Ishikawa (cell line): Measurements from ENCODE around the gene GNB5.

Experiments
- CEBPB ChIP-seq: IDR thresholded peaks from 2 replicates; pipeline ENCODE4 v1.6.1; 2012
- CREB1 ChIP-seq: IDR thresholded peaks from 2 replicates; pipeline ENCODE4 v1.6.1; 2012; ENCODE audit warnings: low read depth
- EGR1 ChIP-seq: IDR thresholded peaks from 2 replicates; pipeline ENCODE4 v1.6.1; 2012
- EP300 ChIP-seq: IDR thresholded peaks from 2 replicates; pipeline ENCODE4 v1.6.1; 2012; ENCODE audit warnings: borderline replicate concordance
- FOXM1 ChIP-seq: IDR thresholded peaks from 2 replicates; pipeline ENCODE4 v1.6.1; 2012; ENCODE audit warnings: low read depth, borderline replicate concordance
- MAX ChIP-seq: IDR thresholded peaks from 2 replicates; pipeline ENCODE4 v1.6.1; 2012
- NFIC ChIP-seq: IDR thresholded peaks from 2 replicates; pipeline ENCODE4 v1.6.1; 2012
- RAD21 ChIP-seq: IDR thresholded peaks from 2 replicates; pipeline ENCODE4 v1.6.1; 2012; ENCODE audit warnings: low read depth
- REST ChIP-seq: IDR thresholded peaks from 2 replicates; pipeline ENCODE4 v1.6.1; 2012; ENCODE audit warnings: low read depth, mild to moderate bottlenecking
- TAF1 ChIP-seq: IDR thresholded peaks from 2 replicates; pipeline ENCODE4 v1.6.1; 2012; ENCODE audit warnings: low read depth, mild to moderate bottlenecking
- TCF12 ChIP-seq: IDR thresholded peaks from 2 replicates; pipeline ENCODE4 v1.6.1; 2012; ENCODE audit warnings: low read depth
- TEAD4 ChIP-seq: IDR thresholded peaks from 2 replicates; pipeline ENCODE4 v1.6.1; 2012
- USF1 ChIP-seq: IDR thresholded peaks from 2 replicates; pipeline ENCODE4 v1.6.1; 2012
- YY1 ChIP-seq: IDR thresholded peaks from 2 replicates; pipeline ENCODE4 v1.6.1; 2012; ENCODE audit warnings: low read depth

- no peak for TF ChIP-seq EGR1
- TF ChIP-seq FOXM1: no peak
- TF ChIP-seq EP300: no peak
- TF ChIP-seq YY1: no peak
- no peak for TF ChIP-seq TEAD4
- no peak for TF ChIP-seq RAD21
- no peak for TF ChIP-seq NFIC
- no peak for TF ChIP-seq REST
- no peak for TF ChIP-seq CEBPB
- TF ChIP-seq MAX: no peak
- no peak for TF ChIP-seq TAF1
- no peak for TF ChIP-seq CREB1
- no peak for TF ChIP-seq TCF12
- no peak for TF ChIP-seq USF1
These were observed 38.9 kb upstream of the GNB5 start for GRCh38 chr15:52230073-52230472.
